BJ (cell line): ENCODE measurements around the gene PPP1R12B. TPM values are rescaled to one million over a fixed set of nuclear protein-coding genes. Genes with fewer than 3 reads are reported as not detected.

Source experiments
- CTCF ChIA-PET: fragments of 350-600 bp; formaldehyde crosslinking; extraction: SDS; loops from one replicate; lab custom pipeline; 2021; ENCODE audit warnings: antibody characterized with exemption, inconsistent platforms; lab: Yijun Ruan, JAX
- POLR2A ChIA-PET: fragments of 300-600 bp; sonication (Branson Sonifier 250); formaldehyde crosslinking; extraction: SDS; loops from one replicate; lab custom pipeline; 2021; ENCODE audit warnings: antibody characterized with exemption; lab: Charles Lee
- DNase-seq: peaks from one replicate; pipeline ENCODE4 v3.0.0-alpha.2; 2011; ENCODE audit warnings: low read depth
- H3K27me3 ChIP-seq: 2 replicates; pipeline ENCODE4 v1.6.0; 2011; ENCODE audit warnings: low read length; ENCODE audit not compliant: control insufficient read depth, insufficient read depth
- H3K36me3 ChIP-seq: 2 replicates; pipeline ENCODE4 v1.5.1; 2011; ENCODE audit warnings: low read length; ENCODE audit not compliant: control insufficient read depth, insufficient read depth
- H3K4me3 ChIP-seq: 2 replicates; pipeline ENCODE4 v1.5.1; 2011; ENCODE audit warnings: low read depth, mild to moderate bottlenecking, control low read depth, low read length
- CTCF ChIP-seq: IDR thresholded peaks from 2 replicates; pipeline ENCODE4 v1.5.1; 2011; ENCODE audit warnings: low read depth, mild to moderate bottlenecking, control low read depth, inconsistent platforms, low read length, moderate library complexity; ENCODE audit not compliant: insufficient read depth
- polyA minus RNA-seq: library from RNA; depleted of rRNA, polyadenylated mRNA; stranded (reverse); fragments of >200 nt; gene quantifications from 2 replicates; pipeline ENCODE4 v1.2.3, GENCODE V29; 2011; rRNA and poly(A)+ RNA removed
- polyA plus RNA-seq: library from polyadenylated mRNA; depleted of rRNA; stranded (reverse); fragments of >200 nt; gene quantifications from 2 replicates; pipeline ENCODE4 v1.2.3, GENCODE V29; 2011; rRNA removed

PPP1R12B gene
- polyA plus RNA-seq, result 9.4 and 10.8 TPM in 2 replicates
- 40.3 and 48.6 TPM in 2 replicates for polyA minus RNA-seq

DNA sequence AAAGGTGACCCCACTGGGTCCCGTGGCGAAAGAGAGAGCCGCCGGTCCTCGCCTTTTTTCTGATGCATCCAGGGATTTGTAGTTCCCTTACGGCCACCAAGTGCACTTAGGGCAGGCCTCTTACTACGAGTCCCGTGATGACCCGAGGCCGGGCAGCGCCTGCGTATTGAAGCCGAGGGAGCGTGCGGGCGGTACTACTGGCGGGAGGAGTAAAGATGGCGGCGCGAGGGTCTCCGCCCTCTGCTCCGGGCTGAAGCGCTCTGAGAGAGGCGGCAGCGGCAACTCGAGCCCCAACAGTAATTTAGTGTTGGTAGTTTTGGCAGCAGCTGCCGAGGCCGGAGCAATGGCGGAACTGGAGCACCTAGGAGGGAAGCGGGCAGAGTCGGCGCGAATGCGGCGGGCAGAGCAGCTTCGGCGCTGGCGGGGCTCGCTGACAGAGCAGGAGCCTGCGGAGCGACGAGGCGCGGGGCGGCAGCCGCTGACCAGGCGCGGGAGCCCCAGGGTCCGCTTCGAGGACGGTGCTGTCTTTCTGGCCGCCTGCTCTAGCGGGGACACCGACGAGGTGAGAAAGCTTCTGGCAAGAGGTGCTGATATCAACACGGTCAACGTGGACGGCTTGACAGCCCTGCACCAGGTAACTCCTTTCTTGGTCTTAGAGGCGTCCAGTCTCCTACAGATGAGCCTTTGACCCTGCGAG is at the start of gene PPP1R12B:
Gene PPP1R12B (plus strand): TSS at position 191 of the 697 bp plus-strand sequence. CDS start 153 bp downstream, at position 344.
- DNase-seq, result peak; percentile 98
- H3K36me3 ChIP-seq, result no peaks in the 10 kb centered on the region
- ChIA-PET POLR2A (no interaction called here), CTCF (interaction anchor here (0.5 to 1.4 kb wide), 5 partner anchors 35 to 1727 kb away, joined by 3 to 4 read pairs (median 3); no protein-coding TSS in a partner anchor)
- TF ChIP-seq CTCF, result no peak
- H3K4me3 ChIP-seq, result peak within 1 kb of the TSS; percentile 72
- H3K27me3 ChIP-seq, result no peaks in the 10 kb centered on the region

- ChIA-PET CTCF (interaction anchor here (1.0 to 9.5 kb wide), 4 partner anchors 13 to 112 kb away, joined by 3 to 80 read pairs (median 26); partner anchors contain the start of gene LGR6), POLR2A (no interaction called here)
- H3K36me3 ChIP-seq, result no peaks in the 10 kb centered on the region
- no peak overlapping the region for H3K4me3 ChIP-seq
- TF ChIP-seq CTCF, result no peak
- no peak for DNase-seq
- H3K27me3 ChIP-seq, result peaks cover 44% of the 10 kb centered on the region
These were observed 46.3 kb upstream of the PPP1R12B start for GRCh38 chr1:202302166-202302565.

DNA sequence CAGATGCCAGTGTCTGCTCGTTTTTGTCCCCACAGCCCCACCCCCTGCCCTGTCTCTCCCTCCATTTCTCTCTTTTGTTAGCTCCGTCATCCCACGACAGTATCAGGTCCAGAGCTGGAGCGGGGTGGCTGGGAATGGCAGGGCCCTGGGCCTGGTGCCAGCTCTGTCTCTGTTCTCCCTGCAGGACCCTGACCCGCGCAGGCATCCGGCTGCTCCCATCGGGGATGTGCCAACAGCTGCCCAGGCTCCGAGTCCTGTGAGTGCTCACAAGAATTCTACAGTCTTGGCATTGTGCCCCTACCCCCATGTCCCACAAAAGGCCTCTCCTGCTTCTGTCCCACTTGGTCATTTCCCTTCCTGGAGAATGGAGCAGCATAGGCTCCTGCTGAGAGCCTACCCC is 44.1 kb upstream of the PPP1R12B start:
- CTCF ChIA-PET, result interaction anchor here (0.6 to 9.5 kb wide), 8 partner anchors 8 to 120 kb away, joined by 3 to 80 read pairs (median 4); partner anchors contain the start of gene LGR6
- POLR2A ChIA-PET, result no interaction called here
- no peaks in the 10 kb centered on the region for H3K36me3 ChIP-seq
- H3K4me3 ChIP-seq, result no peak overlapping the region
- H3K27me3 ChIP-seq, result peaks cover 59% of the 10 kb centered on the region
- DNase-seq, result no peak
- no peak for TF ChIP-seq CTCF

- ChIA-PET POLR2A (no interaction called here), CTCF (interaction anchor here (1.5 to 9.5 kb wide), 5 partner anchors 10 to 121 kb away, joined by 4 to 80 read pairs (median 44); partner anchors contain the start of gene LGR6)
- peaks cover 60% of the 10 kb centered on the region for H3K27me3 ChIP-seq
- no peak for DNase-seq
- H3K36me3 ChIP-seq, result no peaks in the 10 kb centered on the region
- TF ChIP-seq CTCF, result no peak
- no peak overlapping the region for H3K4me3 ChIP-seq
These were observed 43.3 kb upstream of the PPP1R12B start for GRCh38 chr1:202305168-202305567.
